Stimulated activated CD8-positive, alpha-beta memory T cell treated with anti-CD3 and anti-CD28 coated beads, Interleukin-15, amount 100 ng/mL, for 48 hours (primary cell): ENCODE results near the gene CCDC93.

ENCODE experiments used
- DNase-seq, 2 donors: peaks; one replicate each; pipeline ENCODE4 v3.0.0-alpha.2; 2020; ENCODE audit warnings: low read depth in 2 of 2

CCDC93 gene

DNA sequence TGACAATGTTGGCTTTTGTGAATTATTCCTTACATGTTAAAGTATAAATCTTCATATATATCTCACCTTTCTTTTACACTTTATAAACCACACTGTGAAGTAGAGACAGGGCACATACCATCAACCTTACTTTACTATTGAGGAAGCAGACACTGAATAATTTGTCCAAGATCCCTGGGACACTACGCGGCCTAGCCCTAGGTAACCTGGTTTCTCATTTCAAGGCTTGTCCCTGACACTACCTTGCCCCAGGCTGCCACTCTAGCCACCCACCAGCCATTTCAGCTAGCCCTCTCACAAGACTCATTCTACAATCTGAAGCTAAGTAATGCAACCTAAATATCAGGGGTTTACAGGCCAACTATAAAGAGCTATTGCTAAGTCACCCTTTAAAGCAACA, 26.7 kb downstream of the CCDC93 start:
- no peak for DNase-seq

GRCh38 chr2:117985092-117985491, 28.8 kb downstream of the CCDC93 start:
- DNase-seq = no peak

DNA sequence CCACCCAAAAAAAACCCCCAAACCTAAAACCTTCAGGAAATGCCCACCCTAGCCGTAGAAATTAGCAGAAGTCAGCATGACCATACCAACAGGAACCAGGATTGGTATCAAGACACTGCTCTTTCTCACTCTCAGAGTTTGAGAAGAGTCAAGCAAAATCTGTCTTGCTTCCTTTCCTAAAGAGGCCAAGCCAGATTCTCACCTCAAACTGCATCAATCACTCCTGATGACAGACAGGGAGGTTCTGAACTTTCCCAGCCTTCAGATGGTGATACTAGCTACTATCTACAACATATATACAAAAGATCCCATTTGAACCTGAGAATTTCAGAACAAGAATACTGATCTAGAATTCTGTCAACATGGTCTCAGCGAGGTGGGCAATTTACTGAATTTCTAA, 29.7 kb downstream of the CCDC93 start:
- no peak for DNase-seq

GRCh38 chr2:117983040-117983439, 30.8 kb downstream of the CCDC93 start:
- no peak for DNase-seq

DNA sequence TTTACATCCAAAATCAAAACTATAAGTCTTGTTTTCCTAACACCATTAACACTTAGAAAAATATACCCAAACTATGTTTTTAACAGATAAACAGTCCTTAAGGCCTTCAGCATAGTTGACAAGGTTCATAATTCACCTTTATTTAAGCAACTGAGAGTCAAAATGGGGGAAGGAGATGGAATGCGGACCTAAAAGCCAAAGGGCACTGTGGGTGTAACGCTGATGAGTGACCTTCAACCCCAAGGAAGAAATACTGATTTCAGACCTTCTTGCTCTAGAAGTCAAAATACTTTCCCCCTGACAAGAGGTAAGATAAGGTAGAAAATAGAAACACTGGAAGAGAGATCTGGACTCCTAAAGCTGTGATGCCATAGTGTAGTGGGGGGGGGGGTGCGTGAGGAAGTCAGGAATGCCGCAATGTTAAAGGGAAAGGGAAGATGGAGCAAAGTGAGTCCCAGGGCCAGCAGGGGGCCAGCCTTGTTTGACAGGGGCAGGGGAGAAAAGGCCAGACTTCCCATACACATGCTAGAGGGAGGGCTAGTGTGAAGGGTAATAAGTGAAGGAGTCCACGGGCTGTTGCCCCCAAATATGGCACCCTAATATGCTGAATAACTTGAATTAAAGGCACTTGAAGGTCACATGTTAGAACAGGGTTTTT, 31.4 kb downstream of the CCDC93 start:
- no peak for DNase-seq

DNA sequence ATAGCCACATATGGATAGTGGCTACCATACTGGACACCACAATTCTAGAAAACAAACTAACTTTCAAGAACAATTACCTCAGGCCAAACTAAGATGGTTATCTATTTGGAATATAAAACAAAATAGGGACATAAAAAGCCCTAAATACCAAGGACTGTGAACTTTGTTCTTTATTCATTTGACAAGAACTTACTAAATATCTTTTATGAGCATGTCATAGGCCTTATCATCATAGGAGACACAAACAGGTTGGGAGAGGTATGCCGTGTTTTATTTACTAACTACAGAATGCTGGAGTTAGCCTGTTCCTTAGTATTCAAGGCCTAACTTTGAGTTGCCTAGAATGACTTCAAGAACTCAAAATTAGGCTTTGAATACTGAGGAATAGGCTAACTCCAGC, 32.1 kb downstream of the CCDC93 start:
- DNase-seq = no peak

DNA sequence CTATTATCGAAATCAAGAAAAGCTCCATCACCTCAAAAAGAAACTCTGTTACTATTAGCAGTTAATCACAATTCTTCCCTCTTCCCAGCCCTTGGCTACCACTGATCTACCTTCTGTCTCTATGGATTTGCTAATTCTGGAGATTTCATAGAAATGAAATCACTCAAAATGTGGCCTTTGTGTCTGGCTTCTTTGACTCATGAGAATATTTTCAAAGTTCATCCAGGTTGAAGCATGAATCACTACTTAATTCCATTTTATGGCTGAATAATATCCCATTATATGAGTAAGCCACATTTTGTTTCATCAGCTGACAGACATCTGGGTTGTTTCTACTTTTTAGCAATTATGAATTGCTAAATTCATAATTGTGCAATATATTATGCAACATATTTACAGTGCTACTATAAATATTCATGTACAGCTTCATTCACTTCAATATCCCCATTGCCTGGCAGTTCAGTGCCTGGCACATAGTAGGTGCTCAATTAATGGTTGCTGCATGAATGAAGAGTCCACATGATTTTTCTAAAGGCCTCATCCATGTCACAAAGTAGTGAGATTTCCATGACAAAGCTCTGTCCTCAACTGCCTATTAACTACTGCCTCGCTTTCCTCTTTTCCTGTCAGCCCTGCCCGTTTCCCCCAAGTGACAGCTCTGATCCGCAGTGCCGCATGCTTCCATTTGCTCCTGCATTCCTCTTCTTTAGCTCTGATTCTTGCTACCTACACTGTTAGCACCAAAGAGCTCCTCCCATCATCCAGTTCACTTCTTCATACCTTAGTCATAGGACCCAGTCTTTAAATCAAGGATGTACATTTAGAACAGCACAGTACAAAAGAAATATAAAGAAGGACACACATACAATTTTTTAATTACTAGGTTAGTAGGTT, 32.8 kb downstream of the CCDC93 start:
- no peak for DNase-seq

DNA sequence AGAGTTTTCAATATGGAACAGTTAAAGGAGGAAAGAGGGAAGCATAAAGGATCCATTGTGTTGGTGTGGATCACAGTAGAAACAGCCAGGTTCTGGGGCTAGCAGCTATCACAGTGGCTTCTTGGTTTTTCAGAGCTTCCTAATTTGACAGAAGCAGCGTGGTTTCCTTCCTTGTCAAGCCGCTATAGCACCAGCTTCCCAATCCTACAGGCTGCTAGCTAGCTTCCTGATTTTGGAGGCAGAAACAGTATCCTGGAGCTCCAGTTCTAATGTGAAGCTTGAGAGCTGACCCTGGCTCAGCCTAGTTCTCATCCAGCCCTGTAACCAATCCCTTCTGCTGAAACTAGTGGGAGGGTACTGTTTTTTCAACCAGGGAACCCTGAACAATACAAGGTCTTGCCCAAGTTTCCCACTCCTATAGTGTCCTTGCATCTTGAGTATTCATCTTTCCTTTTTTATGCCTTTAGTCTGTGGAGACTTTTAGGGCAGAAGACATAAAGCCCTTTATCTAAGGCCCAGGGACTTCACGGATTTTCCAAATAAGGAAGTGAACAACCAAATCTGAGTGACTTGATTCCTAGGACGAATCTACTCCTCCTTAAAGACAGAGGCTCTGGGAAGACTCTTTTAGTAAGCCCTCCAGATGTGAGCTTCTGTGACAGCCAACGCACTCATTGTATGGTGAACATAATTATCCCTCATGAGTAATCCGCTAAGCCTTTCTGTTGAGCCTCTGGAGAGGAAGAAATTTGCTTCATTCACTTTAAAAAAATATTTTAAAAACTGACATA, 33.8 kb downstream of the CCDC93 start:
- no peak for DNase-seq

DNA sequence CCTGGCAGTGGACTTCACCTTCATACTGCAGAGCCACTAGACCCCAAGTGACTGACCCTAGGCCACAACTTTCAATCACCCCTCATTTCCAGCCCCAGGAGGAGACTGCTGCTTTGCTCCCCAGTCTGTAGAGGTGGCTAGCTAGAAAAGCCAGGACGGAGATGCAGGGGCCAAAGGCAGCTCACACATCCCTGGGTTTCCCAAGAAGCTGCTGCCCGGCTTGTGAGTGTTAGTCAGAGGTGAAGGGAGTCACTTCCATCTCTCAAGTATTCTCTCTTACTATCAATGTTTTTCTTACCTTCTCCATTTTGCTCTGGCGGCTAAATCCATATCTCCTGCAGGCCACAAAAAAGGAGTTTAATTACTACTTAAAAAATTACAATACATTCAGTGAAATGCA, 36.2 kb downstream of the CCDC93 start:
- DNase-seq = no peak

GRCh38 chr2:117976581-117976980, 37.3 kb downstream of the CCDC93 start:
- DNase-seq = no peak

DNA sequence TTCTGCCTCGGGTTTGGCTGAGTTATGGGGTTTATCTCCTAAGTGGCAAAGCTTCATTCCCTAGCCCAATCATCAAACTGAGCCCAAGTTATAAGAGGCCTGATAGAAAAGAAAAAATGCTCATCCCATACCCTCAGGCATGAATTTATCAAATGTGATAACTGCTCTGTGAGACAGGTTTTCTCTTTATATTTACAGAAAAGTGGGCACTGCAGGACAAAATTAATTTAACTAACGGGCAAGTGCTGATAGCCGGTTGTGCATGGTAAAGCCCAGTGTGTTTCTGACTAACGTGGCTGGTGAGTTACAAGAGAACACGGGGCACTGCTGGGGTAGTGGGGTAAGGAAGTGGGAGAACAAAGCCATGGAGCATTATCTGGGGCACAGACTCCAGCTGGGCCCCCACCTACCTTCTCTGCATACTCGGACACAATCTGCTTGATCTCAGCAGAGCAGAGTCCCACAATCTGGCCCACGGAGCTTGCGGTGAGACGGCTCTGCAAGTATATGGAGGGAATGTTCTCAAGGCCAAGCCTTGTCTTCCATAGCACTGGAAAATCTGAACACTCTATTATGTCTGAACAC, 40.3 kb downstream of the CCDC93 start:
- DNase-seq = no peak

GRCh38 chr2:117972476-117973123, 41.3 kb downstream of the CCDC93 start:
- no peak for DNase-seq

DNA sequence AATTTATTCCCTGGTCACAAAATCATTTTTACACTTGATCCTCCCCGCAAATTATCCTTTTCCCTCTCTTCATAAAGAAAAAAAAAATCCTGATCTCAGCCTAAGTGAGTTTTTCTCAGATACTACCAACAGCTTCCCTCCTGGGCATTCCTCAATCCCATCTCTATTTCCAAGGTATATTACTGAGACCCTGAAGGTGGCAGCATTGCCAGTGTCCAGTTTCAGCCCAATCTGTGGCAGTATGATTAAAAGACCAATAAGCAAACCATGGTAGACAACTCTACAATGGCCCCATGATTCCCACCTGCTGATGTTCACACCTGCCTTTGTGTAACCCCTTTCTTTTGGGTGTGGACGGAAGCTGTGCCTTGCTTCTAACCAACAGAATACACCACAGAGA, 45.1 kb downstream of the CCDC93 start:
- no peak for DNase-seq

DNA sequence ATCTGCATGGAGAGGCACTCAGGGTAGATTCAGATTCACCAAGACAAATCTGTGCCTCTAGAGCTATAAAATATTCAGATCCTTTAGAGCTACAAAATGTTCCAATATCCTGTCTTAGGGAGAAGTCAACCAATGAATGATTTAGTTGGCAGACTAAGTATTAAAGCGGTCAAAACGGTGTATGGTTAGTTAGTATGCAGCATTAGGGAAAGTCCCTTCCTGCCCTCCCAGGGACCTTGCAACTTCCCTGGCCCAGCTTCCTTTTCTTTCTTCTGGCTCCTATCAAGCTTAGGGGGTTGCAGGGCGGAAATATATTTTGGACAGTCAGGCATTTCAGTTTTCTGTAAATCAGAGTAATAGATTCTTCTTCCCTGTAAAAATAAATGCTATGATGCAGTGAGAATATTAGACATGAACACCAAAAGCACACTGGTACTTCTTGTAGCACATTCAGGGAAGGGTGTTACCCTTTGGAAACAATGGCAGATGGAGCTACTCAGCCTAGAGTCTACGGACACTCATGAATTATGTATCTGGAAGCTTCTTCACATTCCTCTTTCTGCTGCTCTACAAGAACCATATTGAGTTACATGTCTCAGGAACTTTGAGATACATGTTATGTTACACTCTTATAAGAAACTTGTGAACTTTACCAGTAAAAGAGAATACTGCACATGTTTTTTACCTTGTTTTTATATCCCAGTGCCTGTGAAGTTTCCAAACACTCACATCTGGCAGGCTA, 45.7 kb downstream of the CCDC93 start:
- DNase-seq = no peak

DNA sequence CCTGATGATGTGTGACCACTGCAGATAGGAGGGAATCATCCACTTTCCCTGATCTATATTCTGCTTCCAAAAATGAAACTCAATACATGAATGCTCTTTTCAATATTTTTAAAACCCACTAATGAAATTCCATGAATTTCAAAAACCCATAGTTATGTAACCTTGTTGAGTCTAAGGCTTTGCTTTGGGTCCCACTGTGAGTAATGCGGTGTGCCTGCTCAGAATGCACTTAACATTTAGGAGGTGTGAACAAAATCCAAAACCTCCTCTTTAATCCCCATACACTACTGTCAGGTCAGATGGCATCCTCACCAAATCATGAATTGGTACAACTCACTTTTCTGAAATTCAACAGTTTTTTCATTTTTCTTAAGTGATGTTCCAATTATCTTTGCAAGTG, 50.4 kb downstream of the CCDC93 start:
- DNase-seq = no peak

- DNase-seq = no peak
Measured at GRCh38 chr2:117961201-117961600, 52.7 kb downstream of the CCDC93 start.

DNA sequence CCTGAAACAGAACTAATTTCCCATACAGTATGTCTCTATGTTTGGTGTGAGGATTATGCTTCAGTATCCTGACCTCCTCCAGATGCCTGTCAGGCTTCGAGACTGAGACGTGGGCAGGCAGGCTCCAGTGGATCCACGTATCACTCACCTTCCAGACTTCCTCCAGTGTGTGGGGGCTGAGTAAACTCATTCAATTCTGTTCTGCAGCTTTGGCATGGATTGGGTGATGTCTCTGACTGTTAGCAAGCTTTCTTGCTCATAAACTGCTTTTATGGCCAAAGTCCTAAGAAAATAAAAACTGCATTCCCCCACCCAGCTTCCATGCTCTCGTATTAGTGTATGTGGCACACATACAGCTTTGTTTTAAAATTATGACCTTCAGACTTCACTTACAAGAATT, 53.6 kb downstream of the CCDC93 start:
- no peak for DNase-seq

- no peak for DNase-seq
Measured at GRCh38 chr2:117958186-117958585, 55.7 kb downstream of the CCDC93 start.

GRCh38 chr2:117957616-117958015, 56.3 kb downstream of the CCDC93 start:
- DNase-seq = no peak

DNA sequence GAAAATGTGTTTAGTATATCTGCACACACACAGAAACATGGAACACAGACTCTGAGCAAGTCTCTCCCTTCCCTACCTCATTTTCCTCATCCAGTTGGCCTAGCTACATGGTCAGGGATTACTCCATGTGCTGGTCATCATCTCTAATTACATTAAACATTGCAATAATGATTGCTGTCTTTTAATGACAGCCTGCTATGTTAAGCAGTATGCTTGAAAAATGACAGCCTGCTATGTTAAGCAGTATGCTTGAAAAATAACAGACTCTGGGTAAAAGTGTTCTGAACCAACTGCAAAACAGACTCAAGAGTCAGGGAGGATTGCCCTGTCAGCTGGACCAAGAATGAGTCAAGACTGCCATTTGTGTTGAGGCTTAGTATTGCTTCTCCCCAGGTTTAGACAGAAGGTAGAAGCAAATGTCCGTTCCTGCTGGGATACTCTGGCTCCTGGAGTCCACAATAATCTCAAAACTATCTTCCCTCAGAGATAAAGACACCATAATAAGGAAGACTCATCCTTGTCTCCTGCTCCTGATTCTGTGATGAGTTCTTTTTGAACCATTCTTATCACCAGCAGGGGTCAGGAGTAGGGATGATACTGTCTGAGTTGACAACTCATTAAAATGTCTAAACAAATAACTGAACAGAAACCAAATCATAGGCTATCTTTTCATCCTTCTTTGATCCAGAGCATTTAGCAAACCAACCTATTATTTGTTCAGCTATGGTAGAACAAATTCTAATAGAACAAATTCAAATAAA, 57.7 kb downstream of the CCDC93 start:
- no peak for DNase-seq
